Kasumi-1 (cell line): Measurements from ENCODE around the gene TMEM219.

Experiments
- DNase-seq, 2 experiments: peaks; one replicate each; lab custom pipeline; 2025; lab: John Stamatoyannopoulos, UW

TMEM219 gene

DNA sequence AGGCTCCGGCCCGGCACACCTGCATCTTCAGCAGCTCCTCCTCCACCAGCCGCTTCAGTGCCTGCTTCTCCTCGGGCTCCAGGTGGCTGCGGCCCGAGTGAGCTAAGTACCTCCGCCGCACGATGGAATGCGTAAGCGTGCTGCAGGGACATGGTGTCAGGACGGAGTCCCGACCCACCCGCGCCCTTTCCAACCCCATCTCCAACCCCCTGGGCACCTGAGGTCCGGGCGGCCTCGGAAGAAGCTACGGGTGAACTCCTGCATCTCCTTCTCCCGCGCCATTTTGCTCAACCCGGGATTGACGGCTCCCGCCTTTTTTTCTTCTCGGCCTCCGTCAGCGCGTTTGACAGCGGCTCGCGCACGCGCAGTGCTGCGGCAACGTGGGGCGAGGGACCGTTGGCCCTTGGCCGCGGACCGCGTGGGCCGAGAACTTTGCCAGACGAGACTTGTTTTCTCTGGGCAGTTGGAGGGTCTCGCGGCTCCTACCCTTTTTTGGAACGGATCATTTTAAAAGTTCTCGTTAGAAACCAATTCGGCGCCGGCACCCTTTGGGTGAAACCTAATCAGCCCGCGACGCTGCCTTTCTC is 33.5 kb downstream of the TMEM219 start, which contains the start of gene HIRIP3:
Gene HIRIP3 (minus strand): TSS at position 294 of the 587 bp plus-strand sequence. CDS start 12 bp downstream, at position 282.
- DNase-seq, result peak; percentile 33 to 37

DNA sequence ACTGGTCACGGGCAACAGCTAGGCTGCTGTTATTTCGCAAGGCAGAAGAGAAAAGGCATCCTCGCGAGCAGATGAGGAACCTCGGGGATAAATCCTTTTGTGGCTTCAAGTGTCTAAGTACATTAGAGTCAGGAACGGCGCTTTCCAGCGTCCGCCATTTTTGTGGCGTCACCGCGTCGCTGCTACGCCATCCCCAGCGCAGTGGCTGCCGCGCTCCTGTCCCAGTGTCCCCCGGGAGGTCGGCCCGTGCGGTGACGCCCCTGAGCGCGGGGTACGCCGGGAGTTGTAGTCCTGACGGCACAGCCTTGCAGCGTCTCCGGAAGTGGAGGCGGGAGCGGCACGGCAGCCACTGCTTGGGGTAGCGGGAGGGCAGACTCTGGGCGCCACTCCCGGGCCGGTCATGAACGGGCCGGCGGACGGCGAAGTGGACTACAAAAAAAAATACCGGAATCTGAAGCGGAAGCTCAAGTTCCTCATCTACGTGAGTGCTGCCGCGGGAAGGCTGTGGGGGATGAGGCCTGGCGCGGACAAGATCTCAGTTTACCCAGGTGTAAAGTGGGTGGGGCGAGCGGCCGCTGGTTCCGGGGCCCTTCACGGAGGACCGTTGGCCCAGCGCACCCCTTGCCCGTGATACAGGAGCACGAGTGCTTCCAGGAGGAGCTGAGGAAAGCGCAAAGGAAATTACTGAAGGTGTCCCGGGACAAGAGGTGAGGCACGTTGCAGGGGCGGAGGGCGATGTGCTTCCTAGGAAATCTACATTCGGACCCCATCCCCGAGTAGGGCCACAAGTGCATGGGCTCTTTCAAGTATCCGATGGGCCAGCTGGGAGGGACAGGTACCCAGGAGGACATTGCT is 34.3 kb downstream of the TMEM219 start, which contains the start of gene INO80E:
Gene INO80E (plus strand): TSS at position 331 of the 855 bp plus-strand sequence. CDS start 70 bp downstream, at position 401.
- peak; percentile 73 to 87 for DNase-seq

DNA sequence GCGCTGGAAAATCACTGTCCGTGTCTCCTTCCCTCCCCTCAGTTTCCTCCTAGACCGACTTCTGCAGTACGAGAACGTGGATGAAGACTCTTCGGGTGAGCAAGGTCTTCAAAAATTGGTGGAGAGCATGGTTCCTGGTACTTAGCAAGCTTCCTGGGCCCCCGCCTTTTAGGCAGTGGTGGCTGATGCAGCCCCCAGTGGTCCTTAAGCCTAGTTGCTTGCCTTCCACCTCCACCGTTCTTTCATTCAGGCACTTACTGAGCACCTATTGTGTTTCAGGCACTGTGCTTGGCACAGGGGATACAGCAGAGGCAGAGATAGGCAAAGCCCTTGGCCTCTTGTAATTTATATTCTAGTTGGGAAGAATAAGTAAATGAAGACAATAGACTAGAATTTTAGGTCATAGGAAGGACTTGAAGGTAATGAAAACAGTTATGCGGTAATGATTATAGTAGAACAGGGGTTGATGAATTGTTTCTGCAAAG is 34.9 kb downstream of the TMEM219 start:
- no peak for DNase-seq

- no peak for DNase-seq
Observed at GRCh38 chr16:29999605-30000004, 37.7 kb downstream of the TMEM219 start.

GRCh38 chr16:30000735-30001631 is 39.1 kb downstream of the TMEM219 start:
- no peak for DNase-seq

DNA sequence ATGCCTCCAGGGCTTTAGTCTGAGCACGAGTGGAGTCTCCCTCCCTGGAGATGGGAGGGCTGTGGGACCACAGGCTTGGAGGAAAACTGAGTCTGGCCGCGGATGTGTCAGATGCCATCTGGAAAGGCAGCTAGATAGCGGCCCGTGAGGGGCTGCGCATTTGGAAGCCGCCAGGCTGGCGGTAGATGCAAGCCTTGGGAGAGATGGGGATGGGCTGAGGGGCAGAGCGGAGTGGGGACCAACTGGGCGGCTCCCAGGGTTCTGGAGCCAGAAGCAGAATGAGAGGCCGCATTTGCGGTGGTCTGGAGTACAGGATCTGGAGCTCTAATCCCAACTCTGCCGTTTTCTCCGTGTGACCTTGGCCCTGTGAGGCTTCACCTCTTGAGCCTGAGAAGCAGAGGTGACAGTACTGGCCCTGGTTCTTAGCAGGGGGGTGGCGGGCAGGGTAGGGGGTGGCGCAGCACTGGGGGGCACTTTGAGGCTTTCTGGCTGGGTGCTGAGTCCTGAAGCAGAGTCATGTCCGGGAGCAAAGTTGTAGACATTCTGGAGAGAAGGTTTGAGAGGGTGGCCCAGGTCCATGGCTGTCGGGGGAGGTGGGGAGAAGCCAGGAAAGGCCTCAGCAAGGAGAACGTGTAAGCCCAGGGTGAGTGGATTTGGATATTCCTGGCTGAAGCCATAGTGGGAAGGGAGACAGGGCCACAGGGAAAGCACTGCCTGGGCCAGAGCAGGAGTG is 40.9 kb downstream of the TMEM219 start:
- DNase-seq, result no peak

GRCh38 chr16:30003670-30004423 is 42.0 kb downstream of the TMEM219 start:
- DNase-seq, result no peak

- no peak for DNase-seq
Observed at GRCh38 chr16:30004424-30004776, 42.5 kb downstream of the TMEM219 start.

DNA sequence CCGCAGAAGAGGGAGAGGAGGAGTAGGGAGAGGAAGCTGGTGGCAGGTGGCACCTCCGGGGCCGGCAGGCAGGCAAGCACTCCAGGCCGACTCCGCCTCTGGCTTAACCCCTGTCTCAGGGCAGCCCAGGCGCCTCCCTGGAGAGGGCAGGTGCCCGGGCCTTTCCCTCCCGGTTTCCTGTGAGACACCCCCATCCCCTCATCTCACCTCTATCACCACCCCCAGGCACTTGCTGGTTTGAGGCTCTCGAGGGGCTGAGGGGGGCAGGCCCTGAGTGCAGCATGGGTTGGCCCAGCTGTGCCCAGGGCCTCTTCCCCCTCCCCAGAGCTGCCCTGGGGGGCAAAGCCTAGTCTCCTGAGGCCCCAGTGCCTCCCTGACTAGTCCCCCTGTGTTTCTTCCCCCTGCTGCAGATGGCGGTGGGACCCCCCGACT is 42.9 kb downstream of the TMEM219 start:
- DNase-seq, result no peak

- peak in 1 of 2 experiments; percentile 31 for DNase-seq
Observed at GRCh38 chr16:30005341-30006094, 43.6 kb downstream of the TMEM219 start.

- DNase-seq, result no peak
Observed at GRCh38 chr16:30006095-30006473, 44.2 kb downstream of the TMEM219 start.

DNA sequence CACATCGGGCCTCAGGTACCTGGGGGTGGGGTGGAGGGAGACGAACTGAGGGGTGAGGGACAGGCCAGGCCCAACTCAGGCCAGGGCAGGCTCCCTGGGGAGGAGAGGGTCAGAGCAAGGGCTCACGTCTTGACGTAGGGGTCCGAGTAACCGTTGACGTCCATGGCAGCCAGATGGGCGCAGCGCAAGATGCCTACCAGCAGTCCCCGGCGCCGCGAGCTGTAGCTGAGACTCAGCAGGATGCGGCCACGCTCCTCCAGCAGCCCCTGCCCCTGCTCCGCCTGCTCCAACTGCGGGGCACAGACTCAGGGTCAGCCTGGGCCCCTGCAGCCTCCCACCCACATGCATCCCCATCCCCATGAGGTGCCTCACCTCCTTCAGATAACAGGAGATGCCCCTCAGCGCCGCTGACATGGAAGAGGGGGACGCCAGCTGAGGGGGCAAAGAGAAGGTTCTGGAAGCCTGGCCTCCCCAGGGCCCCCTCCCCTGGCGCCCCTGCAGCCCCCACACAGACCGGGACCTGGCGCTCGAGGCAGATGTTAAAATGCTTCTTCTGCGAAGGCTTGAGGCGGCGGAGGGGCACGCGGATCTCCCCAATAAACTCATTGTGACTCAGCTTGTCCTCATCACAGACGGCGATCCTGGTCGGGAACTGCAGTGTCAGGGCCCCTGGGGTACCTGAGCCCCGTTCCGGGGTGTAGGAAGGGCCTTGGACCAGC is 44.9 kb downstream of the TMEM219 start:
- DNase-seq, result no peak

DNA sequence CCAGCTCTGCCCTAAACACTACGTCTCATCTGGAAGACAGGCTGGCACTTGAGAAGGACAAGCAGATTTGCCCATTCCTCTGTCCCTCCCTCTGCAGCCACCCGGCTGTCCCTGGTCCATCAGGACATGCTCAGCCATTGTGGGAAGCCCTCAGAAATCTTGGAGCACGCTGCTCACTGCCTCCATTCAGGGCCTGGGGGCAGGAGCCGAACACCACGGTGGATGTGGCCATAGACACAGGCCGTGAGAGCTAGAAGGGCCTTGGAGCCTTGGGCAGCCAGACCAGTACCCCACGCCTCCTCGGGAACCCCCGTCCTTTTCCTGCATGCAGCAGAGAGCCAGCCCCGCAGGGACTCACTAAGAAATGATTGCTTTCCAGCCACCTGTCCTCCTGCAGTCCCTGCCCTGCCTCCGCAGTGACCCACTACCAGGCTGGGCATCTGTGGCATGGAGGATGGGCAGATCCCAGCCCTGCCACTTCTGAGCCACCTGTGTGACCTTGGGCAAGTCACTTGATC is 45.6 kb downstream of the TMEM219 start:
- DNase-seq, result no peak

- DNase-seq, result no peak
Observed at GRCh38 chr16:30009085-30009862, 47.4 kb downstream of the TMEM219 start.

- DNase-seq, result no peak
Observed at GRCh38 chr16:30009990-30010843, 48.3 kb downstream of the TMEM219 start.

DNA sequence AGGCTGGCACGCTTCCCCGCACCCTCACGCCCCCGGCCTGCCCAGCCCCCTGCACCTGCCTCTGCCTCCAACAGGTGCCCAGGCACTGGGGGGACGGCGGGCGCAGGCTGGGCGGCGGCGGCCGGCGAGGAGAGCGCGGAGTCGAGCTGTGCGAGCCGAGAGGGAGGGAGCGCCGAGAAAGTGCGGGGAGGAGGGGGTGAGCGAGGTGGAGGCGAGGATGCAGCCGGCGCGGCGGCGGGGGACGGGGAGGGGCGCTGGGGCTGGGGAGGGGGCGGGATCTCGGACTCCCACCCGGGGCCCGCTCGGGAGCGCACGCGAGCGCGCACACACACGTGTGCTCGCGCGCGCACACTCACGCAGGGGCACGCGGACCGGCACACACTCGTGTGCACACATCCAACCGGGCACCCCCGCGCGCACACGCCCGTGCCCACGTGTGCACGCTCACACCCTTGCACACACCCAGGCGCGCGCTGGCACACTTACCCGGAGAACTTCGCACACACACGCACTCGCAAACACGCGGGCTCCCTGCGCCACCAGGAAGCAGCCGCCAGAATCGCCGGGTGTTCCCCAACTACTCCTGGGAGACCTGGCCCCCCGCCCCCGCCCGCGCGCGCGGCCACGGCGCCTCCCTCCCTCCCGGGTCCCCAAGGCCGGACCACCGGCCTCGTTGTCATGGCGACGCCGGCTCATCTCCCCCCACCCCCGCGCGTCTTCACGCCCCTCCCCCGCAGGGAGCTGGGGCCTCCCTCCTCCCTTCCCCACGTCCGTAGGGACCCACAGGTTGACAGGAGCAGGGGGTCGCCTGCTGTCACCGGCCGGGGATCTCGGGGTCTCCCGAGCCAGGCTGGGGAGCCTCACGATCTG is 49.2 kb downstream of the TMEM219 start, which contains the start of gene DOC2A:
Gene DOC2A (minus strand): TSS at position 184 of the 870 bp plus-strand sequence. CDS start 805 bp downstream, outside the sequence.
- no peak for DNase-seq
